SK-N-SH (cell line): ENCODE data around the gene PKNOX2. TPM values are rescaled to one million over a fixed set of nuclear protein-coding genes. Genes with fewer than 3 reads are reported as not detected.

Experiments
- CTCF ChIA-PET: fragments of 300-600, 350-600 bp; formaldehyde crosslinking; extraction: SDS; loops from one replicate; lab custom pipeline; 2021; lab: Yijun Ruan, JAX
- POLR2A ChIA-PET: fragments of 350-600 bp; sonication (Branson Sonifier 250); formaldehyde crosslinking; extraction: SDS; loops from one replicate; lab custom pipeline; 2020; ENCODE audit warnings: antibody characterized with exemption, inconsistent platforms; lab: Yijun Ruan, JAX
- DNase-seq: peaks from one replicate; pipeline ENCODE4 v3.0.0; 2012
- H2AFZ ChIP-seq: fragments of 200-600 bp; sonication (generic); 2 replicates; pipeline ENCODE4 v1.8.1; 2016; ENCODE audit warnings: antibody characterized with exemption, mild to moderate bottlenecking, low read depth
- H3F3A ChIP-seq: fragments of 200-600 bp; sonication (generic); replicated peaks from 2 replicates; pipeline ENCODE3; 2016; ENCODE audit warnings: antibody characterized with exemption, mild to moderate bottlenecking; ENCODE audit not compliant: insufficient read depth
- H3K27ac ChIP-seq, 2 experiments: fragments of 200-500 bp in 1 of 2; fragments of 200-600 bp in 1 of 2; sonication (Bioruptor generic) in 1 of 2; sonication (generic), shearing (Covaris generic) in 1 of 2; 2 replicates each; pipeline versions ENCODE4 v1.5.1 to v1.6.1; 2014 to 2016; ENCODE audit warnings: low read depth in 2 of 2, inconsistent platforms in 1 of 2, low read length in 1 of 2, mild to moderate bottlenecking in 1 of 2, mixed read lengths in 1 of 2
- H3K27me3 ChIP-seq: fragments of 200-600 bp; sonication (generic), shearing (Covaris generic); 2 replicates; pipeline ENCODE4 v1.6.1; 2016; ENCODE audit warnings: mixed run types; ENCODE audit not compliant: insufficient read depth
- H3K36me3 ChIP-seq, 2 experiments: fragments of 200-500 bp in 1 of 2; fragments of 200-600 bp in 1 of 2; sonication (Bioruptor generic) in 1 of 2; sonication (generic) in 1 of 2; replicated peaks in 1 of 2; 2 replicates each; pipeline versions ENCODE3 to v1.5.1; 2014 to 2016; ENCODE audit warnings: low read length in 1 of 2, mild to moderate bottlenecking in 1 of 2; ENCODE audit not compliant: insufficient read depth in 2 of 2, control insufficient read depth in 1 of 2
- H3K4me1 ChIP-seq, 2 experiments: fragments of 200-500 bp in 1 of 2; fragments of 200-600 bp in 1 of 2; sonication (Bioruptor generic) in 1 of 2; sonication (generic), shearing (Covaris generic) in 1 of 2; 2 replicates each; pipeline versions ENCODE4 v1.5.1 to v1.6.1; 2014 to 2016; ENCODE audit warnings: low read depth in 1 of 2, low read length in 1 of 2, mixed run types in 1 of 2; ENCODE audit not compliant: insufficient read depth in 2 of 2, control insufficient read depth in 1 of 2
- H3K4me2 ChIP-seq: fragments of 200-600 bp; sonication (generic), shearing (Covaris generic); 2 replicates; pipeline ENCODE4 v1.6.1; 2017; ENCODE audit warnings: mixed run types
- H3K4me3 ChIP-seq, 2 experiments: fragments of 200-500 bp in 1 of 2; fragments of 200-600 bp in 1 of 2; sonication (Bioruptor generic) in 1 of 2; sonication (generic), shearing (Covaris generic) in 1 of 2; 2 replicates each; pipeline versions ENCODE4 v1.5.1 to v1.8.1; 2014 to 2016; ENCODE audit warnings: low read depth in 2 of 2, inconsistent platforms in 1 of 2, low read length in 1 of 2, mild to moderate bottlenecking in 1 of 2, mixed read lengths in 1 of 2, moderate library complexity in 1 of 2
- H3K79me2 ChIP-seq: fragments of 200-600 bp; sonication (generic); 2 replicates; pipeline ENCODE4 v1.8.1; 2017; ENCODE audit warnings: mild to moderate bottlenecking; ENCODE audit not compliant: insufficient read depth
- H3K9ac ChIP-seq: fragments of 200-600 bp; sonication (generic); 2 replicates; pipeline ENCODE4 v1.6.1; 2017; ENCODE audit warnings: mixed run types
- H3K9me2 ChIP-seq: fragments of 200-600 bp; sonication (generic); 2 replicates; pipeline ENCODE4 v1.6.1; 2017; ENCODE audit warnings: mixed run types
- H3K9me3 ChIP-seq: fragments of 200-600 bp; sonication (generic); 2 replicates; pipeline ENCODE4 v1.6.1; 2017; ENCODE audit warnings: mixed run types, mild to moderate bottlenecking, moderate library complexity
- H4K20me1 ChIP-seq: fragments of 200-600 bp; sonication (generic); 2 replicates; pipeline ENCODE4 v1.6.1; 2017; ENCODE audit warnings: mild to moderate bottlenecking, mixed run types; ENCODE audit not compliant: insufficient read depth
- ELF1 ChIP-seq: IDR thresholded peaks from 2 replicates; pipeline ENCODE4 v1.4.0; 2012
- FOSL2 ChIP-seq: IDR thresholded peaks from 2 replicates; pipeline ENCODE4 v1.4.0; 2012; ENCODE audit warnings: low read depth, mild to moderate bottlenecking, moderate library complexity, borderline replicate concordance
- FOXJ3 ChIP-seq: sonication (generic); formaldehyde crosslinking; IDR thresholded peaks from 2 replicates; pipeline ENCODE4 v1.5.1; 2020; ENCODE audit warnings: mild to moderate bottlenecking, missing genetic modification reagents
- FOXM1 ChIP-seq: IDR thresholded peaks from 2 replicates; pipeline ENCODE4 v1.4.0; 2012; ENCODE audit warnings: low read depth, mild to moderate bottlenecking
- GABPA ChIP-seq: IDR thresholded peaks from 2 replicates; pipeline ENCODE4 v1.4.0; 2012; ENCODE audit warnings: low read depth, mild to moderate bottlenecking
- GATA2 ChIP-seq: sonication (generic); formaldehyde crosslinking; IDR thresholded peaks from 2 replicates; pipeline ENCODE4 v1.5.0; 2020; ENCODE audit warnings: mild to moderate bottlenecking, missing genetic modification reagents
- IRF3 ChIP-seq: fragments of 150-350 bp; IDR thresholded peaks from 2 replicates; pipeline ENCODE4 v1.6.1; 2016; ENCODE audit warnings: mild to moderate bottlenecking, low read depth, low read length
- MEF2A ChIP-seq: IDR thresholded peaks from 2 replicates; pipeline ENCODE4 v1.4.0; 2012; ENCODE audit warnings: low read depth, borderline replicate concordance
- NFIC ChIP-seq: IDR thresholded peaks from 2 replicates; pipeline ENCODE4 v1.4.0; 2012; ENCODE audit warnings: borderline replicate concordance
- NRF1 ChIP-seq: IDR thresholded peaks from 2 replicates; pipeline ENCODE4 v1.6.1; 2012; ENCODE audit warnings: low read depth, mild to moderate bottlenecking, low read length
- RAD21 ChIP-seq: IDR thresholded peaks from 2 replicates; pipeline ENCODE4 v1.6.1; 2012; ENCODE audit warnings: mild to moderate bottlenecking, low read length
- RCOR1 ChIP-seq: fragments of 150-350 bp; IDR thresholded peaks from 2 replicates; pipeline ENCODE4 v1.6.1; 2017; ENCODE audit warnings: antibody characterized with exemption, low read length
- RFX5 ChIP-seq: IDR thresholded peaks from 2 replicates; pipeline ENCODE4 v1.6.1; 2012; ENCODE audit warnings: mild to moderate bottlenecking, improper control_type of control experiment, low read length
- RXRA ChIP-seq: IDR thresholded peaks from 2 replicates; pipeline ENCODE4 v1.4.0; 2012; ENCODE audit warnings: low read depth, mild to moderate bottlenecking, borderline replicate concordance
- SMC3 ChIP-seq: IDR thresholded peaks from 2 replicates; pipeline ENCODE4 v1.6.1; 2012; ENCODE audit warnings: low read depth, low read length, improper control_type of control experiment
- USF2 ChIP-seq: fragments of 150-350 bp; IDR thresholded peaks from 2 replicates; pipeline ENCODE4 v1.6.1; 2017; ENCODE audit warnings: antibody characterized with exemption, low read length, low read depth, borderline replicate concordance
- WGBS: methylation state at CpG from one replicate; pipeline ENCODE4 v1.1.6; 2017; ENCODE audit warnings: low lambda C conversion rate; 5-methylcytosine and 5-hydroxymethylcytosine counted together
- polyA plus RNA-seq, 3 experiments: library from polyadenylated mRNA; depleted of rRNA; stranded (reverse); fragments of >200 nt; gene quantifications; 2 replicates each; pipeline ENCODE4 v1.2.3, GENCODE V29; 2012
- TF ChIP-seq, protein P1 (sequence below): IDR thresholded peaks from 2 replicates; pipeline ENCODE4 v1.4.0; 2012; ENCODE audit warnings: low read depth, borderline replicate concordance
- TF ChIP-seq, protein P2 (sequence below): fragments of 200-600 bp; sonication (generic); IDR thresholded peaks from 2 replicates; pipeline ENCODE4 v1.6.1; 2017; ENCODE audit warnings: antibody characterized with exemption, mild to moderate bottlenecking, moderate library complexity

The PKNOX2 gene
- polyA plus RNA-seq, 1 of the 3 experiments (the other 2 are of a cell fraction) = 0.02 TPM

DNA sequence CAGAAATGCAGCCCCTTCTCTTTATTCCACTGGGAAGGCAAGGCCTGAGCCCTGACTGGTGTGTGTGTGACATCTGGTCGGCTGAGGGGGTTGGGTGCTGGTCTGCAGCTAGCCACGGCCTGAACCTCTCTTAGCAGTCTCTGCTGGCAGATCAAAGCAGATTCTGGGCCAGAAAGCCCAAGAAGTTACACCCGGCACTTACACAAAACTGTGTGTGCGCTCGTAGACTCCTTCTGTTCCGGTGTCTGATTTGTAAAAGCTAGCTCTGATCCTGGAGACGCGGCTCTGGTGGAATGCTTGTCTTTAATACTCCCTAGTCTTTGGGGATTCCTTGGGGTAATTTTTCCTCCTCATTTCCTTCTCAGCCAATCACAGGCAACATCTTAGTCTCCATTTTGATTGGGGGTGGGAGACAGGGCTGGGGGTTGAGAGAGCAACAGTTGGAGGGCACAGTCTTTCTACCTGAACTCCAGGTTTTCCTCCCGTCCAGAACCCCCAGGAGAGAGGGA lies 5.5 kb downstream of the PKNOX2 start:
- Histone ChIP-seq H3K9me3 (no peaks in the 10 kb centered on the region), H4K20me1 (no peaks in the 10 kb centered on the region), H3K9ac (no peak overlapping the region), H2AFZ (no peak overlapping the region), H3K79me2 (no peaks in the 10 kb centered on the region), H3K4me3 (no peak overlapping the region), H3K4me2 (no peak overlapping the region), H3K27me3 (peaks cover 6% of the 10 kb centered on the region), H3K9me2 (no peaks in the 10 kb centered on the region), H3K36me3 (no peaks in the 10 kb centered on the region), H3F3A (no peaks in the 10 kb centered on the region), H3K27ac (no peak overlapping the region), H3K4me1 (peaks cover 0 to 7% of the 10 kb centered on the region in 2 experiments; a peak in 1 of 4 replicates)
- DNase-seq = no peak
- ChIA-PET POLR2A (no interaction called here), CTCF (interaction anchor here (1.1 to 2.2 kb wide), 4 partner anchors 29 to 176 kb away, joined by 3 to 7 read pairs (median 4); no protein-coding TSS in a partner anchor)
- TF ChIP-seq FOSL2 = no peak
- TF ChIP-seq GATA2 (CRISPR knock-in tag) = no peak
- TF ChIP-seq, protein P1, sequence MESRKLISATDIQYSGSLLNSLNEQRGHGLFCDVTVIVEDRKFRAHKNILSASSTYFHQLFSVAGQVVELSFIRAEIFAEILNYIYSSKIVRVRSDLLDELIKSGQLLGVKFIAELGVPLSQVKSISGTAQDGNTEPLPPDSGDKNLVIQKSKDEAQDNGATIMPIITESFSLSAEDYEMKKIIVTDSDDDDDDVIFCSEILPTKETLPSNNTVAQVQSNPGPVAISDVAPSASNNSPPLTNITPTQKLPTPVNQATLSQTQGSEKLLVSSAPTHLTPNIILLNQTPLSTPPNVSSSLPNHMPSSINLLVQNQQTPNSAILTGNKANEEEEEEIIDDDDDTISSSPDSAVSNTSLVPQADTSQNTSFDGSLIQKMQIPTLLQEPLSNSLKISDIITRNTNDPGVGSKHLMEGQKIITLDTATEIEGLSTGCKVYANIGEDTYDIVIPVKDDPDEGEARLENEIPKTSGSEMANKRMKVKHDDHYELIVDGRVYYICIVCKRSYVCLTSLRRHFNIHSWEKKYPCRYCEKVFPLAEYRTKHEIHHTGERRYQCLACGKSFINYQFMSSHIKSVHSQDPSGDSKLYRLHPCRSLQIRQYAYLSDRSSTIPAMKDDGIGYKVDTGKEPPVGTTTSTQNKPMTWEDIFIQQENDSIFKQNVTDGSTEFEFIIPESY = no peak
- no peak for TF ChIP-seq FOXM1
- no peak for TF ChIP-seq IRF3
- TF ChIP-seq, protein P2, sequence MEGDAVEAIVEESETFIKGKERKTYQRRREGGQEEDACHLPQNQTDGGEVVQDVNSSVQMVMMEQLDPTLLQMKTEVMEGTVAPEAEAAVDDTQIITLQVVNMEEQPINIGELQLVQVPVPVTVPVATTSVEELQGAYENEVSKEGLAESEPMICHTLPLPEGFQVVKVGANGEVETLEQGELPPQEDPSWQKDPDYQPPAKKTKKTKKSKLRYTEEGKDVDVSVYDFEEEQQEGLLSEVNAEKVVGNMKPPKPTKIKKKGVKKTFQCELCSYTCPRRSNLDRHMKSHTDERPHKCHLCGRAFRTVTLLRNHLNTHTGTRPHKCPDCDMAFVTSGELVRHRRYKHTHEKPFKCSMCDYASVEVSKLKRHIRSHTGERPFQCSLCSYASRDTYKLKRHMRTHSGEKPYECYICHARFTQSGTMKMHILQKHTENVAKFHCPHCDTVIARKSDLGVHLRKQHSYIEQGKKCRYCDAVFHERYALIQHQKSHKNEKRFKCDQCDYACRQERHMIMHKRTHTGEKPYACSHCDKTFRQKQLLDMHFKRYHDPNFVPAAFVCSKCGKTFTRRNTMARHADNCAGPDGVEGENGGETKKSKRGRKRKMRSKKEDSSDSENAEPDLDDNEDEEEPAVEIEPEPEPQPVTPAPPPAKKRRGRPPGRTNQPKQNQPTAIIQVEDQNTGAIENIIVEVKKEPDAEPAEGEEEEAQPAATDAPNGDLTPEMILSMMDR = no peak
- TF ChIP-seq MEF2A = no peak
- TF ChIP-seq NRF1 = no peak
- no peak for TF ChIP-seq ELF1
- TF ChIP-seq RCOR1 = no peak
- TF ChIP-seq USF2 = no peak
- no peak for TF ChIP-seq GABPA
- TF ChIP-seq FOXJ3 (CRISPR knock-in tag) = no peak
- no peak for TF ChIP-seq NFIC
- TF ChIP-seq RAD21 = no peak
- no peak for TF ChIP-seq RFX5
- TF ChIP-seq RXRA = no peak
- TF ChIP-seq SMC3 = no peak
- WGBS = 86% methylated on average over 8 of the region's 9 CpGs
